Adrenal gland (tissue), 5 donors: ENCODE data around the gene SYT7.

Source experiments
- CTCF ChIP-seq, 6 experiments: fragments of 450-650 bp in 4 of 6; fragments of 200-600 bp in 2 of 6; sonication (generic) in 1 of 6; IDR thresholded peaks; 1 replicate in 5 of 6; 2 replicates in 1 of 6; pipeline versions ENCODE4 v1.5.1 to v1.8.0; 2016 to 2021; ENCODE audit warnings: antibody characterized with exemption in 6 of 6, mild to moderate bottlenecking in 2 of 6, moderate library complexity in 1 of 6
- POLR2A ChIP-seq, 2 donors: fragments of 450-650 bp; IDR thresholded peaks; one replicate each; pipeline ENCODE4 v1.6.1; 2017; ENCODE audit warnings: antibody characterized with exemption in 2 of 2, mild to moderate bottlenecking in 2 of 2, moderate library complexity in 1 of 2
- donor health status: DM: no; HTN: no; CAD: no.

- no peak for TF ChIP-seq CTCF (IDR thresholded peaks at IDR 0.05)
- no peak for TF ChIP-seq POLR2A (IDR thresholded peaks at IDR 0.05)
Observed at GRCh38 chr11:61607426-61607825, 26.6 kb upstream of the SYT7 start.
